Panc1 (cell line): Measurements from ENCODE around the gene DBNDD2. TPM values are rescaled to one million over a fixed set of nuclear protein-coding genes. Genes with fewer than 3 reads are reported as not detected.
A peak's percentile ranks its signal among the peaks of the same experiment; 100 is the strongest.

ENCODE experiments used
- ATAC-seq: fragments of 200-7000 bp; cut with Tn5 transposase; 2 replicates; pipeline ENCODE4 v1.9.1; 2020; ENCODE audit warnings: mild to moderate bottlenecking, moderate library complexity
- BruUV-seq: library from RNA; stranded (reverse); fragments of 400-500 nt; replicated peaks from 2 replicates; lab custom pipeline; 2021; lab: Mats Ljungman, UMichigan
- CTCF ChIA-PET: fragments of 300-600 bp; sonication (Branson Sonifier 250); formaldehyde crosslinking; loops from one replicate; lab custom pipeline; 2022; ENCODE audit warnings: antibody characterized with exemption; lab: Charles Lee
- POLR2A ChIA-PET: fragments of 300-600 bp; sonication (Branson Sonifier 250); formaldehyde crosslinking; loops from one replicate; lab custom pipeline; 2022; ENCODE audit warnings: antibody characterized with exemption; lab: Charles Lee
- DNase-seq: peaks from one replicate; pipeline ENCODE4 v3.0.0-alpha.2; 2010; ENCODE audit warnings: low read depth, low spot score
- H3K27ac ChIP-seq: 2 replicates; pipeline ENCODE4 v1.5.1; 2011; ENCODE audit warnings: mild to moderate bottlenecking, low read length, inconsistent platforms
- H3K27me3 ChIP-seq: fragments of 200-500 bp; sonication (Bioruptor generic); 2 replicates; pipeline ENCODE4 v1.6.0; 2014; ENCODE audit warnings: low read length, inconsistent platforms; ENCODE audit not compliant: control insufficient read depth, insufficient read depth
- H3K36me3 ChIP-seq: fragments of 200-500 bp; sonication (Bioruptor generic); 2 replicates; pipeline ENCODE4 v1.5.1; 2014; ENCODE audit warnings: inconsistent platforms, mild to moderate bottlenecking, low read length, moderate library complexity; ENCODE audit not compliant: control insufficient read depth, insufficient read depth
- H3K4me1 ChIP-seq: 2 replicates; pipeline ENCODE4 v1.5.1; 2011; ENCODE audit warnings: inconsistent platforms, mild to moderate bottlenecking, low read length, moderate library complexity; ENCODE audit not compliant: control insufficient read depth, insufficient read depth
- H3K4me3 ChIP-seq, 2 experiments: 2 replicates each; pipeline ENCODE4 v1.5.1; 2011 to 2012; ENCODE audit warnings: low read depth in 2 of 2, low read length in 2 of 2, mild to moderate bottlenecking in 2 of 2, inconsistent platforms in 1 of 2, moderate library complexity in 1 of 2
- H3K9me3 ChIP-seq: fragments of 200-500 bp; sonication (Bioruptor generic); 2 replicates; pipeline ENCODE4 v1.5.1; 2014; ENCODE audit warnings: low read depth, mild to moderate bottlenecking, inconsistent platforms, low read length, moderate library complexity; ENCODE audit not compliant: control insufficient read depth, insufficient read depth
- CTCF ChIP-seq: fragments of 450-650 bp; IDR thresholded peaks from 2 replicates; pipeline ENCODE4 v1.5.1; 2017; ENCODE audit warnings: mild to moderate bottlenecking
- POLR2AphosphoS5 ChIP-seq: IDR thresholded peaks from 2 replicates; pipeline ENCODE4 v1.6.1; 2012; ENCODE audit warnings: mild to moderate bottlenecking, low read depth, low read length, moderate library complexity
- TCF7L2 ChIP-seq: IDR thresholded peaks from 2 replicates; pipeline ENCODE4 v1.6.1; 2011; ENCODE audit warnings: mild to moderate bottlenecking, low read depth, low read length, inconsistent platforms
- in situ Hi-C: cut with HindIII; loops from 2 replicates; pipeline ENCODE4 v1.10.0; 2016; ENCODE audit warnings: low sequenced_read_pairs, low pct_unique_long_range_greater_than_20kb
- intact Hi-C: fragments of 100-400 bp; cut with micrococcal nuclease; formaldehyde crosslinking; loops from one replicate; pipeline ENCODE4 v1.10.0; 2022; ENCODE audit not compliant: unreplicated experiment
- microRNA-seq: library from miRNA; unstranded; fragments of <30 nt; microRNA quantifications from one replicate; pipeline ENCODE4 v1.1.0, GENCODE V29; 2020; ENCODE audit not compliant: unreplicated experiment
- total RNA-seq: library from RNA; stranded (reverse); gene quantifications from one replicate; pipeline ENCODE4 v1.2.1, GENCODE V29; 2021; ENCODE audit not compliant: unreplicated experiment

DBNDD2 gene
- total RNA-seq, 1 experiment from 2014 or later: 55.4 TPM

- POLR2A ChIA-PET: no interaction called here
- ATAC-seq: no peak
- CTCF ChIA-PET: interaction anchor here (1.0 to 1.7 kb wide), 2 partner anchors 23 to 97 kb away, joined by 3 to 5 read pairs; partner anchors contain the start of gene SYS1
Observed at GRCh38 chr20:45459606-45460005, 51.5 kb downstream of the DBNDD2 start.

More at GRCh38 chr20:45459606-45460005, 51.5 kb downstream of the DBNDD2 start:
- TF ChIP-seq TCF7L2: no peak
- TF ChIP-seq POLR2AphosphoS5: no peak
- TF ChIP-seq CTCF: peak; percentile 37; the same call in 1 of the 2 replicates
- peaks cover 17% of the 10 kb centered on the region; the same call in 1 of the 2 replicates for H3K27me3 ChIP-seq
- no peak overlapping the region for H3K27ac ChIP-seq
- intact Hi-C loops: loop anchor here (10.0 kb wide), 1 partner anchor 315 kb away; no protein-coding TSS in a partner anchor
- H3K4me3 ChIP-seq: no peak overlapping the region
- H3K9me3 ChIP-seq: no peaks in the 10 kb centered on the region
- no peak for DNase-seq
- in situ Hi-C loops: no loop called here
- BruUV-seq: no TSS peak
- no peaks in the 10 kb centered on the region for H3K4me1 ChIP-seq
- H3K36me3 ChIP-seq: no peaks in the 10 kb centered on the region

Small RNA genes lying within 50 kb of the gene (microRNA-seq; reads per million reads assigned to microRNA genes)
- gene MIR6812: 2.5 reads per million

Other genes with a start within 250 kb of the DBNDD2 start
- gene PI3, start 233.4 kb upstream of the DBNDD2 start, total RNA-seq: not detected
- gene SEMG1, start 201.3 kb upstream of the DBNDD2 start, total RNA-seq: not detected
- gene SEMG2, start 186.9 kb upstream of the DBNDD2 start, total RNA-seq: not detected
- gene SLPI, start 153.7 kb upstream of the DBNDD2 start, total RNA-seq: 0.74 TPM
- gene RBPJL, start 101.4 kb upstream of the DBNDD2 start, total RNA-seq: 0.18 TPM
- gene MATN4, start 100.0 kb upstream of the DBNDD2 start, total RNA-seq: 0.15 TPM
- 93.3 TPM for gene SDC4, start 59.9 kb upstream of the DBNDD2 start, total RNA-seq
- 29.1 TPM for gene SYS1, start 45.1 kb upstream of the DBNDD2 start, total RNA-seq
- not detected for gene TP53TG5, start 30.0 kb upstream of the DBNDD2 start, total RNA-seq
- 108 TPM for gene PIGT, start 7.9 kb downstream of the DBNDD2 start, total RNA-seq
- gene WFDC2, start 61.5 kb downstream of the DBNDD2 start, total RNA-seq: 1.6 TPM
- gene SPINT3, start 107.3 kb downstream of the DBNDD2 start, total RNA-seq: not detected
- gene WFDC6, start 131.2 kb downstream of the DBNDD2 start, total RNA-seq: not detected
- gene EPPIN, start 139.1 kb downstream of the DBNDD2 start, total RNA-seq: not detected
- not detected for gene WFDC8, start 171.0 kb downstream of the DBNDD2 start, total RNA-seq
- not detected for gene WFDC10A, start 221.4 kb downstream of the DBNDD2 start, total RNA-seq
- gene WFDC9, start 223.0 kb downstream of the DBNDD2 start, total RNA-seq: not detected